GM08714 (cell line): ENCODE measurements around the gene ATP5F1D.
"Not testable (repeated sequence)": the region's sequence is repeated elsewhere in the genome, so short reads cannot be mapped to it uniquely, and the experiment has no call there.

ENCODE experiments used
- H3K4me3 ChIP-seq: fragments of 200-500 bp; sonication (Bioruptor generic); 2 replicates; pipeline ENCODE4 v1.5.1; 2014; ENCODE audit warnings: mild to moderate bottlenecking, low read length, inconsistent platforms
- ZNF274 ChIP-seq: IDR thresholded peaks from 2 replicates; pipeline ENCODE4 v1.6.1; 2012; ENCODE audit warnings: mild to moderate bottlenecking, low read depth, low read length

Gene ATP5F1D

DNA sequence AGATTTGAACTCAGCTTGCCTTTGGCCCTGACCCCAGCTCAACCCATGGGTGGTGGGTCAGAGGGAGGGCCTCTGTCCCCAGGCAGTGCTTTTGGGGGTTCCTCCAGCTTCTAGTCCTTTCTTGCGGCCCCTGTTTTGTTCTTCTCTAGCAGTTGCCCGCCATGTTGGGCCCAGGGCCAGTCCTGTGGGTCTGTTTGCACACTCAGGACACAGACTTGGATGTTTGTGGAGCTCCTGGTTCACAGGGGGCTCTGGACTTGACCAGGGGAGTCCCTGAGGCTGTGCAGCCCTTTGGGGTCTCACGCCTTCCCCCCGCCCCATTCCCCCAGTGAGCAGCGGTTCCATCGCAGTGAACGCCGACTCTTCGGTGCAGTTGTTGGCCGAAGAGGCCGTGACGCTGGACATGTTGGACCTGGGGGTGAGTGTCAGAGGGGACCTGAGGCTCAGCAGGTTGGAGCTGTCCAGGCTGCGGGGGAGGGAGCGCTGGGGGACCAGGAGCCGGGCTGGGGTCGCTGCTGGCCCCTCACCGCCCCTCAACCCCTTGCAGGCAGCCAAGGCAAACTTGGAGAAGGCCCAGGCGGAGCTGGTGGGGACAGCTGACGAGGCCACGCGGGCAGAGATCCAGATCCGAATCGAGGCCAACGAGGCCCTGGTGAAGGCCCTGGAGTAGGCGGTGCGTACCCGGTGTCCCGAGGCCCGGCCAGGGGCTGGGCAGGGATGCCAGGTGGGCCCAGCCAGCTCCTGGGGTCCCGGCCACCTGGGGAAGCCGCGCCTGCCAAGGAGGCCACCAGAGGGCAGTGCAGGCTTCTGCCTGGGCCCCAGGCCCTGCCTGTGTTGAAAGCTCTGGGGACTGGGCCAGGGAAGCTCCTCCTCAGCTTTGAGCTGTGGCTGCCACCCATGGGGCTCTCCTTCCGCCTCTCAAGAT lies 2.5 kb downstream of the ATP5F1D start:
- H3K4me3 ChIP-seq = no peak overlapping the region
- no peak for TF ChIP-seq ZNF274

DNA sequence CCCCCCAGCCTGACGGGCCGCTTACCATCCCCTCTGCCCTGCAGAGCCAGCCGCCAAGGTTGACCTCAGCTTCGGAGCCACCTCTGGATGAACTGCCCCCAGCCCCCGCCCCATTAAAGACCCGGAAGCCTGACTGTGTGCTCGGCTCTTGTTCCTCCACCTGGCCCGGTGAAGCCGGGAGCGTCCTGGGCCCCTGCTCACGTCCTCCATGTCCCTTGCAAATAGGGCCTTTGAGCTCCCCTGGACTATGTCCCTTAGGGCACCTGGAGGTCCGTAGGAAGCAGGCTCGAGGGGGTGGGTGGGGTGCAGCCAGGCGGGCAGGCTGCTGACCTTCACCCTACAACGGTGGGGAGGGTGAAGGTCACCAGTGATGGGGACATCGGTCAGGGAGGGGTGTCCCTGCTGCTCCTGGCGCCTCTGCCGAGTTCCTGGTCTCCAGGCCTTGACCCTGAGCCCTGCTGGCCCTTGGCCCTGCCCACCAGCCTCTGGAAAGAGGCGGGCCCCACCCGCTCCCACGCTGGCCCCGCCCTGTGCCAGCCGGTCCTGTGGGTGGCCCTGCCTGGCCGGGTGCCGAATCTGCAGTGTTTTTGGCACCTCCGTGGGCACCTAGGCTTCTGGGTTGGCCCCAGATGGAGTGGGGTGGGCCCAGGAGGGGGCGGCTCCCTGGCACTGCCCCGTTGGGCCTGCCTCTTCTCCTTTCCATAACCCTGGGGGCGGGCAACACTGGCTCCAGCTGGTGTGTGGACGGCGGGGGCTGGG lies 3.3 kb downstream of the ATP5F1D start:
- no peak for TF ChIP-seq ZNF274

DNA sequence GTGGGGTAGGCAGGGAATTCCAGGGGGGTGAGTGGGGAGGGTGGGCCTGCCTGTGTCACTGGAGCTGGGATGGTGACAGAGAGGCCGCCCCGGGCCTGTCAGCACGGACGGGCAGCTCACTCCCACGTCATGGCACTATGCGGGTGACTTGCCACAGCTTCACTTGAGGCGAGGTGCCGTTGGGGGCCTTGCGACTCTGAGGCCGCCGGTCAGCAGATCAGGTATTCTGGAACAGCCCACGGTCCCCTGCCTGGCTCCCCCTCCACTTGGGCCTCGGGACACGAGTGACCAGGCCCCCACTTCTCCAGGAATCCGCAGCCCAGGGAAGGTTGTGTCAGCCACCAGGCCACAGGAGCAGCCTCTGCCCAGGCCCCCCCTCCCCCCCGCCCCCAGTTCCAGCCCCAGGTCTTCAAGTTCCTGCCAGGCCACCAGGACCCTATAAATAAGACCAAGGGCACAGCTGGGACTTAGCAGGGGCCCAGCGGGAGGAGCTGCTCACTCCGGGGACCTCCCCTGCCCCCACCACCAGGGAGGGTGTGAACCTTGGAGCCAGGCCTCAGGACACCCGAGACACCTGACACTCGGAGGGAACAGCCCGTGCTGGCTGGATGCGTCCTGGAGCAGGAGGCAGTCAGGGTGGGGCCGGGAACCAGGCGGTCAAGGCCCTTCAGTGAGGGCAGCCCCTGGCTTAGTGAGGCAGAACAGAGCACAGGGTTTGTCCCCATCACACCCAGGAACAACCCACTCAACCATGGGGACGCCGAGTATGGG lies 4.1 kb downstream of the ATP5F1D start:
- no peak overlapping the region for H3K4me3 ChIP-seq
- TF ChIP-seq ZNF274 = no peak

More for the DNA sequence above, 3.3 kb downstream of the ATP5F1D start:
- H3K4me3 ChIP-seq = no peak overlapping the region

DNA sequence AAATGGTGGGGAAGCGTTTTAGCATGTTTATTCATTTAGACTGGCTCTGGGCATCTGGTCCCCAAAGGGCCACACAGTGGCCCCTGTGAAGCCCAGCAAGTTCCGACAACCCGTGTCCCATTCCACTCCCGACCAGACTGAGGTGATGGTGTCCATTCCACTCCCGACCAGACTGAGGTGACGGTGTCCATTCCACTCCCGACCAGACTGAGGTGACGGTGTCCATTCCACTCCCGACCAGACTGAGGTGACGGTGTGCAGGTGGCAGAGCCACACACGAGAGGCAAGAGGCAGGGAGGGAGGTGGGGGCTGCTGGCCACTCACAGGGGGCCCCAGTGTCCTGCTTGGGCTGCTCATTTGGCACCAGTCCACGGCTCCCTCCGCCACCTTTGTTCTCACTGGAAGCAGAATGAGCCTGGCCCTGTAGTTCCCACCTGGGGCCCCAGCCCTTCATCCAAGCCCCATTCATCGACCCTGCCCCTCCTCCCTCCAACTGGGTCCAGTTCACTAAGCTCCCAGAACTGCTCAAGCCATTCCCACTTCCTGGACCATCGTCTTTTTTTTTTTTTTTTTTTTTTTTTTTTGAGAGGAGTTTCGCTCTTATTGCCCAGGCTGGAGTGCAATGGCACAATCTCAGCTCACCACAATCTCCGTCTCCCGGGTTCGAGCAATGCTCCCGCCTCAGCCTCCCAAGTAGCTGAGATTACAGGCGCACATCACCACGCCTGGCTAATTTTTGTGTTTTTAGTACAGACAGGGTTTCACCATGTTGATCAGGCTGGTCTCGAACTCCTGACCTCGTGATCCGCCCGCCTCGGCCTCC lies 4.9 kb downstream of the ATP5F1D start:
- H3K4me3 ChIP-seq = not testable (repeated sequence)

DNA sequence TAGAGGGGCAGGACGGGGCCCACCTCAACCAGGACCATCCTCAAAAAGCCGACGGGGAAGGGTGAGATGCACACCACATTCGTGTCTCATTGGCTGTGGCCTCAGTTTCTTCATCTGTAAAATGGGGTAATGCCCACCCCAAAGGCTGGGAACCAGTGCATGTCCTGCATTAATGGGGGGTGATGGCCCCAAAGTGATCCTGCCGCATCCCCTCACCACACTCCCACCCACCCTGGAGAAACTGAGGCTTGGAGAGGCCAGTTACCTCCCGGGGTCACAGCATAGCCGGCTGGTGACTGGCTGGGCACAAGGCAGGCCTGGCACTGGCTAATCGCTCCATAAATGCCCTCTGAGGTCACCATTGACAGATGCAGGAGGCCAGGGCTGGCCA lies 6.2 kb downstream of the ATP5F1D start:
- no peak for TF ChIP-seq ZNF274
- H3K4me3 ChIP-seq = no peak overlapping the region; the same call in 1 of the 2 replicates

DNA sequence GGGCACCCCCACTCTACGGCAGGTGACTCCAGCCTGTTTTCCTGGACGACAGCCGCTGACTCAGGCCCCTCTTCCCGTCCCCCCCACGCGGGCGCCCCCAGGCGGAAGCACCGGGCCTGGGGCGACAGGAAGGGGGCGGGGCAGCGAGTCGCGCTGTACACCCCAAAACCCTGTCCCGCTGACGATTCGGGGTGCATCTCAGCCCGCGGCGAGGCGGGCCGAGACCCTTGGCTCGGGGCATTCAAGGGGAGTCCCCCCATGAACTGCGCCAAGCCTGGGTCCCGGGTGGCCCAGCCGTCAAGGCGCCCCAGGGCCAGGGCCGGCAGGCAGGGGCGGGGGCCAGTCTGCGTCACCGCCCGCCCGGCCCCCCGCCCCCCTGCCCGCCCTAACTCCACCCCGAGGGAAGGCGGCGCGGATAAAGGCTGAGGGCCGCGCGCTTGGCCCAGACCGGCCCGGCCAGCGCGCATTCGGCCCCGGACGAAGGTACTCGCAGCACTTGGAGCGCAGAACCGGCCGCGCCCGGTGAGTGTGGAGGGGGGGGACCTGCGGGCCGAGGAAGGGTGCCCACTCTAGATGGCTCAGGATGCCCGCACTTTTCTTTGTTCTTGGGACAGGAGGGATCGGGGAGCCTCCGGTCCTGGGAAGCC lies 6.7 kb downstream of the ATP5F1D start, which contains the start of gene MIDN:
MIDN (plus strand) TSS at position 445 of the 647 bp plus-strand sequence. CDS start 1,714 bp downstream, outside the sequence.
- TF ChIP-seq ZNF274 = no peak
- H3K4me3 ChIP-seq = peak within 1 kb of the TSS; percentile 62; the same call in 1 of the 2 replicates

DNA sequence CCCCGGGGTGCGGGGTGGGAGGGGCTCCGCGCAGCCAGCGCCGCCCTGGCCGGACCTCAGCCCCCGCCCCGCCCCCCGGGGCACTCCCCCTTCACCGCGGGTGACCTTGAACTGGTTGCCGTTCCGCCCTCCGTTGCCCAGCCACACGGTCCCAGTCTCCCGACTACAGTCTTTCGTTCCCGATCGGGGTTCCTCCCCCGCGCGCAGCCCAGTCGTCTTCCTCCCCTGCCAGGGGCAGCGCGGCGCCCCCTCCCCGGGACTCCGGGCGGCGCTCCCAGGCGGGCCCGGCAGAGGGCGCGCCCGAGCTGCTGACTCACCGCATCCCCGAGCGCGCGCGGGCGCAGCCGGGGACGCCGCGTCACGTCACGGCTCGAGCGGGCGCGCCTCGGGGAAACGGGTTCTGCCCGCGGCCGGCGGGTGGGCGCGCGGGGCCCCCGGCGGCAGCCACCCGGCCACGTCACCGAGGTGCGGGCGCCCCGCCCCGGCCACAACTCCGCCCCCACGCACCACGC lies 7.3 kb downstream of the ATP5F1D start:
- no peak for TF ChIP-seq ZNF274
- H3K4me3 ChIP-seq = peak overlapping the region; percentile 62; the same call in 1 of the 2 replicates

DNA sequence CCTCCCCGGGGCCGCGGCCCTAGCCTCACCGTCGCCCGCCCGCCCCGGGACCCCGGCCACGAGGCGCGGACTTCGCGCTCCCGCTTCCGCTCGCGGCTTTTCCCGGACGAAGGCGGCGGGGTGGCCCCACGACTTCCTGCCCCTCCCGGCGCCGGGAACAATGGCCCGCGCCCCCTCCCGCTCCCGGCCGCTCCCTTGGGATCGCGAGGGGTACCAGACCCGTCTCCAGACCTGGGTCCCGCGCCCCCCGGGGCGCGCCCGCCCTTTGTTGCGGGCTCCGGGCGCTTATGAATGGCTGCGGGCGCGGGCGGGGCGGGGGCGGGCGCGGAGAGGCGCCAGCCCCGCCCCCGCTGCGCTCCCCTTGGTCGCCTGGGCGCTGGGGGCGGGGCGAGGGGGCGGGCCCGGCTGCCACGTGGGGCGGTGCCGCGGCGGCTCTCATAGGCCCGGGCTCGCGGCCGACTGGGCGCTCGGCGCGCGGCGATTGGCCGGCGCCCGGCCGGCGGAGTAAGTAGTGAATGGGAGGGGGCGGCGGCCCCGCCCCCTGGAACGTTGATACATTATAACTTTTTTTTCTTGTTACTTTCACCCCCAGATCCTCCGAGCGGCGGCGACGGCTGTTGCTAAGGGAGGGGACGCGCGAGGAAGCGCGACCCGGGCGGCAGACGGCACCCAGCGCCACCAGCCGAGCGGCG lies 7.9 kb downstream of the ATP5F1D start:
- TF ChIP-seq ZNF274 = no peak
- H3K4me3 ChIP-seq = peak overlapping the region; percentile 87

DNA sequence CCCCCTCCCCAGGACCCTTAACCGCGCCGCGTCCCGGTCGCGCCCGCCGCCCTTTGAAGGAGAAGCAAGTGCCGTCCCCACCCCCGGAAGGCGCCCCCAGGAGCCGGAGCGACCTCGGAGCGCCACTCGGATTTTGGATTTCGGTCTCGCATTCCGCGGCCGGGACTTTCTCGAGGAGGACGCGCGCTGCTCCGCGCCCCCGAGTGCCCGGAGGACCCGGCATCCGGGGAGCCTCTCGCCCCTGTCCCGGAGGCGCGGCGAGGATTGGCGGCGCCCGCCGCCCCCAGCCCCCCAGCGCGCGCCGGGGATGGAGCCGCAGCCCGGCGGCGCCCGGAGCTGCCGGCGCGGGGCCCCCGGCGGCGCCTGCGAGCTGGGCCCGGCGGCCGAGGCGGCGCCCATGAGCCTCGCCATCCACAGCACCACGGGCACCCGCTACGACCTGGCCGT lies 8.5 kb downstream of the ATP5F1D start:
- TF ChIP-seq ZNF274 = no peak
- peak overlapping the region; percentile 87 for H3K4me3 ChIP-seq

DNA sequence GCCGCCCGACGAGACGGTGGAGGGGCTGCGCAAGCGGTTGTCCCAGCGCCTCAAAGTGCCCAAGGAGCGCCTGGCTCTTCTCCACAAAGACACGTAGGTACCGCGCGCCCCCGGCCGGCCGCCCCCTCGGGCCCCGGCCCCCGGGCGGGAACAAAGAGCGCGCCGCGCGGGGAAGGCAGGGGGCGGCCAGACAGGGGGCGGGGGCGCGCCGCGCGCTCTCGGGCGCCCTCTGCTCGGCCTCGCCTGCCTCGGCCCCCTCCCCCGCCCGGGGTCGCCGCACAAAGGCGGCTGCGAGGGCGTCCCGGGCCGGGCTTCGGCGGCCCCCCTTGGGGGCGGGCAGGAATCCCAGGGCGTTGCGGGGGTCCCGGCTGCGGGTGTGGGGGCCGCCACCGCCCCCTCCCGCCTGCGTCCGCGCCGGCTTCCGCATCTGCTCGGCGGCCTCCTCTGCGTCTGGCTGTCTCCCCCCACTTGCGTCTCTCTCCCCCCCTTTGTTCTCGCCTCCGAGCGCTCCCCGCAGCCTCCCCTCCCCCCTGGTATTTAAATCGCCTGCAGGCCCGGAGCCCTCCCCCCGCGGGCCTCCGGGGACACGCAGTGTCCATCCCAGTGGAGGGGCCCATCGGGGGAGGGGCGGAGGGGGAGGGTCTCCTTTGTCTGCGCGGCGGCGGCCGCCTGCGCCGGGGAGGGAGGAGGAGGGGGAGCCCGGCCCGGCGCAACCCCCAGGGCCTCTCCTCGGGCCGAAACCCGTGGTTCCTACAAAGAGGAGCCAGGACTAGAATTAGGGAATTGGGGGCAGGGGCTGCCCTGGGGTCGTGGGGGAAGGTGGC lies 9.1 kb downstream of the ATP5F1D start:
- TF ChIP-seq ZNF274 = no peak
- peak overlapping the region; percentile 87 for H3K4me3 ChIP-seq

DNA sequence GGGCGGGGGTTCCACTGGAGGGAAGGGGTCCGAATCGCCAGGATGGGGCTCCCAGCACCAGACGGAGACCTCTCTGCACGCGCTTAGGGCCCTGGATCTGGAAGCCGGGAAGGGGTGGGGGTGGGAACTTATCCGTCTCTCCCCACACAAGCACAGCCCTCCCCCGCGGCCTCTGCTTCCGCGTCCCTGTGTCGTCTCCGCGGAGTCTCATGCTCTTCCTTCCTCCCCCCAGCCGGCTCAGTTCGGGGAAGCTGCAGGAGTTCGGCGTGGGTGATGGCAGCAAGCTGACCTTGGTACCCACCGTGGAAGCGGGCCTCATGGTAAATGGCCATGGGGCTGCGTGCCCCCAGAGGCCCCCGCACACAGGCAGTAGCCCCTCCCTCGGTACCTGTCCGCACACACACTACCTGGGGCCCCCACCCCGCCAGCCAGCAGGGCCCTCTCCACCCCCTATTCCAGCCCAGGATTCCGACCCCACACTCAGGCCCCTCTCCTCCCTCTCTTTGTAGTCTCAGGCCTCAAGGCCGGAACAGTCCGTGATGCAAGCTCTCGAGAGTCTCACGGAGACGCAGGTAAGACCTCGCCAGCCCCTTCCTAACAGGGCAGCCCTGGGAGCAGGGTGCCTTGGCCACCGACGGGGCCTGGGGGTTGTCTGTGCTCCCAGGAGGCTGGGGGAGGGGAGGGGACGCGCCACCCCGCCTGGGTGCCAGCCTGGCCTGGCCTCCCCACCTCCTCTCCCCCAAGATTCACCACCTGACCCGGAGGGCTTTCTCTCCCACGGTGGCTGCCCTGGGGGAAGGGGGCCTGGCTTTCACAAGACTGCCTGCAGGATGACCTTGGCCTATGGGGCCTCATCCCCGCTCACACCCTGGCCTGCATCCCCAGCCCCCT lies 10.0 kb downstream of the ATP5F1D start:
- TF ChIP-seq ZNF274 = no peak
- H3K4me3 ChIP-seq = peak overlapping the region; percentile 87
